K562 (cell line): ENCODE measurements around the gene CDH7. TPM values are rescaled to one million over a fixed set of nuclear protein-coding genes. Genes with fewer than 3 reads are reported as not detected.

ENCODE experiments used
- ATAC-seq: fragments of 200-7000 bp; cut with Tn5 transposase; 3 replicates; pipeline ENCODE4 v1.9.1; 2020; ENCODE audit warnings: moderate library complexity
- BruUV-seq: library from RNA; stranded (reverse); fragments of 400-500 nt; replicated peaks from 2 replicates; lab custom pipeline; 2021; lab: Mats Ljungman, UMichigan
- CTCF ChIA-PET: fragments of 300-600 bp; formaldehyde crosslinking; extraction: SDS; loops from one replicate; lab custom pipeline; 2021; ENCODE audit warnings: low intra/inter-chr PET ratio; lab: Yijun Ruan, JAX
- POLR2A ChIA-PET: fragments of 300-600, 350-650 bp; sonication (Branson Sonifier 250); formaldehyde crosslinking; extraction: SDS; loops from one replicate; lab custom pipeline; 2021; ENCODE audit warnings: antibody characterized with exemption, inconsistent platforms; lab: Yijun Ruan, JAX
- DNase-seq, 4 experiments: peaks; one replicate each; pipeline versions ENCODE4 v3.0.0 to v3.0.0-alpha.2; 2011 to 2018; ENCODE audit warnings: low spot score in 3 of 4, mixed read lengths in 3 of 4; ENCODE audit errors: extremely low read depth in 1 of 4
- FAIRE-seq: peaks from 2 replicates; lab custom pipeline; 2011; peaks lifted over from hg19 to GRCh38; lab: Jason Lieb, UNC
- H2AFZ ChIP-seq: 2 replicates; pipeline ENCODE4 v1.6.0; 2011; ENCODE audit warnings: low read depth, low read length, control low read depth, inconsistent platforms
- H3K27ac ChIP-seq: fragments of 200-600 bp; 3 replicates; pipeline ENCODE4 v1.8.0; 2011; ENCODE audit warnings: low read depth, mild to moderate bottlenecking, control low read depth, inconsistent platforms, low read length, moderate library complexity, mixed read lengths; ENCODE audit errors: extremely low read depth
- H3K27me3 ChIP-seq, 2 experiments: fragments of 300-600 bp in 1 of 2; 2 replicates in 1 of 2; 3 replicates in 1 of 2; pipeline versions ENCODE4 v1.6.0 to v1.8.0; 2011; ENCODE audit warnings: inconsistent platforms in 2 of 2, low read length in 2 of 2, mild to moderate bottlenecking in 1 of 2, mixed read lengths in 1 of 2, moderate library complexity in 1 of 2; ENCODE audit not compliant: control insufficient read depth in 2 of 2, insufficient read depth in 2 of 2
- H3K36me3 ChIP-seq: fragments of 300-600 bp; 3 replicates; pipeline ENCODE4 v1.8.0; 2011; ENCODE audit warnings: mild to moderate bottlenecking, low read length, inconsistent platforms; ENCODE audit not compliant: control insufficient read depth, insufficient read depth
- H3K4me1 ChIP-seq, 2 experiments: fragments of 200-600 bp in 1 of 2; replicated peaks in 1 of 2; 2 replicates in 1 of 2; 3 replicates in 1 of 2; pipeline versions ENCODE4 v1.5.1 to v1.8.0; 2011; ENCODE audit warnings: inconsistent platforms in 2 of 2, low read length in 2 of 2, mild to moderate bottlenecking in 1 of 2, mixed read lengths in 1 of 2, moderate library complexity in 1 of 2; ENCODE audit not compliant: control insufficient read depth in 2 of 2, insufficient read depth in 2 of 2
- H3K4me2 ChIP-seq: 2 replicates; pipeline ENCODE4 v1.6.1; 2011; ENCODE audit warnings: low read length, control low read depth, inconsistent platforms, mixed read lengths; ENCODE audit not compliant: insufficient read depth
- H3K4me3 ChIP-seq: fragments of 200-600 bp; sonication (generic), shearing (Covaris generic); 2 replicates; pipeline ENCODE4 v1.5.1; 2016; ENCODE audit warnings: control low read depth, inconsistent platforms
- H3K79me2 ChIP-seq: fragments of 200-600 bp; 3 replicates; pipeline ENCODE4 v1.8.0; 2011; ENCODE audit warnings: low read length, inconsistent platforms; ENCODE audit not compliant: control insufficient read depth, insufficient read depth
- H3K9ac ChIP-seq, 2 experiments: 2 replicates each; pipeline versions ENCODE4 v1.6.0 to v1.6.1; 2011; ENCODE audit warnings: low read depth in 2 of 2, low read length in 2 of 2, control low read depth in 1 of 2, inconsistent platforms in 1 of 2, mild to moderate bottlenecking in 1 of 2, mixed read lengths in 1 of 2; ENCODE audit not compliant: insufficient read depth in 1 of 2
- H3K9me1 ChIP-seq: one replicate; pipeline ENCODE4 v1.6.0; 2011; ENCODE audit warnings: inconsistent platforms, mild to moderate bottlenecking, low read length, moderate library complexity; ENCODE audit not compliant: control insufficient read depth, insufficient read depth
- H3K9me3 ChIP-seq: replicated peaks from 2 replicates; pipeline ENCODE4 v1.5.1; 2011; ENCODE audit warnings: low read depth, low read length, inconsistent platforms; ENCODE audit not compliant: control insufficient read depth, insufficient read depth
- H4K20me1 ChIP-seq: replicated peaks from 2 replicates; pipeline ENCODE4 v1.6.1; 2011; ENCODE audit warnings: low read length, inconsistent platforms, mixed read lengths; ENCODE audit not compliant: control insufficient read depth, insufficient read depth
- MECOM ChIP-seq: fragments of 250-450 bp; sonication (Bioruptor Pico); IDR thresholded peaks from 2 replicates; pipeline ENCODE4 v1.8.0; 2022; ENCODE audit warnings: inconsistent platforms
- RAD21 ChIP-seq, 2 experiments: fragments of 250-450 bp in 1 of 2; fragments of 450-650 bp in 1 of 2; sonication (Bioruptor Pico) in 1 of 2; formaldehyde crosslinking in 1 of 2; IDR thresholded peaks in 1 of 2; conservative IDR thresholded peaks in 1 of 2; 2 replicates each; pipeline versions ENCODE4 v1.4.0 to v1.8.0; 2020 to 2022; ENCODE audit warnings: mild to moderate bottlenecking in 2 of 2, moderate library complexity in 1 of 2
- TEAD4 ChIP-seq, 2 experiments: sonication (generic) in 1 of 2; formaldehyde crosslinking in 1 of 2; IDR thresholded peaks; 2 replicates each; pipeline versions ENCODE4 v1.6.1 to v1.8.0; 2012 to 2022; ENCODE audit warnings: borderline replicate concordance in 1 of 2, inconsistent platforms in 1 of 2, low read length in 1 of 2, mild to moderate bottlenecking in 1 of 2, missing genetic modification reagents in 1 of 2
- TFE3 ChIP-seq: fragments of 450-650 bp; formaldehyde crosslinking; IDR thresholded peaks from 2 replicates; pipeline ENCODE4 v1.4.0; 2020; ENCODE audit warnings: mild to moderate bottlenecking, mixed read lengths
- WGBS: fragments of 100-300 bp; shearing (Covaris generic); methylation state at CpG from one replicate; pipeline ENCODE4 v1.1.6; 2016; ENCODE audit warnings: low coverage, mixed read lengths; ENCODE audit not compliant: insufficient coverage; ENCODE audit errors: missing lambda C conversion rate; 5-methylcytosine and 5-hydroxymethylcytosine counted together
- in situ Hi-C: fragments of 300-500 bp; cut with MboI; formaldehyde crosslinking; loops from 4 replicates; pipeline ENCODE4 v1.15.0; 2018; ENCODE audit warnings: inconsistent platforms, mixed read lengths
- intact Hi-C: fragments of 100-400 bp; cut with micrococcal nuclease; formaldehyde crosslinking; loops from 2 replicates; pipeline ENCODE4 v1.14.2; 2022
- polyA plus RNA-seq, 8 experiments: library from polyadenylated mRNA; depleted of rRNA in 4 of 8; stranded (reverse) in 5 of 8; unstranded in 3 of 8; fragments of >200 nt; fragmentation: Nextera tagmentation in 2 of 8; fragmentation: Illumina TruSeq in 1 of 8; extraction: Ambion mirVana in 2 of 8; extraction: Trizol in 1 of 8; gene quantifications; 2 replicates each; pipeline versions ENCODE4 v1.2.1 to v1.2.3, GENCODE V29; 2011 to 2014; ENCODE audit warnings: inconsistent platforms in 1 of 8, missing spikeins in 1 of 8
- total RNA-seq, 7 experiments: library from RNA; depleted of rRNA in 6 of 7; stranded (reverse); fragments of >200 nt in 6 of 7; fragmentation: Illumina TruSeq in 2 of 7; extraction: Trizol in 2 of 7; gene quantifications; 2 replicates each; pipeline versions ENCODE4 v1.2.1 to v1.2.3, GENCODE V29; 2011 to 2021; ENCODE audit warnings: low replicate concordance in 1 of 7

Gene CDH7
- total and polyA plus RNA-seq, 9 of the 15 experiments (the other 6 are each of a cell fraction or from before 2014, with no cell fraction given), result 0.01 to 0.07 (median 0.05) TPM; not detected in 6

GRCh38 chr18:65725251-65726050 lies 25.4 kb upstream of the CDH7 start:
- ChIA-PET POLR2A (no interaction called here), CTCF (interaction anchor here (0.6 kb wide), 1 partner anchor 1386 kb away, joined by 3 read pairs; no protein-coding TSS in a partner anchor)
- Histone ChIP-seq H3K9ac (no peak overlapping the region), H3K4me3 (no peak overlapping the region), H2AFZ (no peak overlapping the region), H3K4me2 (no peak overlapping the region), H3K27ac (no peak overlapping the region), H3K9me3 (no peaks in the 10 kb centered on the region), H3K4me1 (no peaks in the 10 kb centered on the region), H4K20me1 (no peaks in the 10 kb centered on the region), H3K9me1 (no peaks in the 10 kb centered on the region), H3K36me3 (no peaks in the 10 kb centered on the region), H3K27me3 (no peaks in the 10 kb centered on the region), H3K79me2 (no peaks in the 10 kb centered on the region)
- FAIRE-seq (no peak), DNase-seq (peak in 2 of 4 experiments; percentile 3 to 6), ATAC-seq (no peak)
- WGBS, result 0% methylated on average over 8 of the region's 9 CpGs
- TF ChIP-seq MECOM (CRISPR knock-in tag), result no peak
- peak in 1 of 2 experiments; percentile 51; a peak in 2 of 4 replicates for TF ChIP-seq RAD21 (CRISPR knock-in tag; conservative IDR thresholded peaks at IDR 0.05 in 1 of 2, IDR thresholded peaks at IDR 0.05 in 1 of 2)
- intact Hi-C loops (no loop called here), in situ Hi-C loops (no loop called here)
- no TSS peak for BruUV-seq

GRCh38 chr18:65735155-65735554 lies 15.7 kb upstream of the CDH7 start:
- no peaks in the 10 kb centered on the region for H3K79me2 ChIP-seq
- in situ Hi-C loops, result no loop called here

More at GRCh38 chr18:65735155-65735554, 15.7 kb upstream of the CDH7 start:
- Histone ChIP-seq H2AFZ (no peak overlapping the region), H3K9ac (no peak overlapping the region), H3K4me2 (no peak overlapping the region), H3K4me1 (no peaks in the 10 kb centered on the region), H3K27ac (no peak overlapping the region), H3K9me1 (no peaks in the 10 kb centered on the region), H3K27me3 (no peaks in the 10 kb centered on the region), H3K9me3 (no peaks in the 10 kb centered on the region), H3K4me3 (no peak overlapping the region), H3K36me3 (no peaks in the 10 kb centered on the region), H4K20me1 (no peaks in the 10 kb centered on the region)
- DNase-seq (no peak), FAIRE-seq (no peak), ATAC-seq (no peak)
- TF ChIP-seq TEAD4 (IDR thresholded peaks at IDR 0.05; ENCODE audit: low read length) (no peak), TEAD4 (CRISPR knock-in tag; IDR thresholded peaks at IDR 0.05; ENCODE audit: borderline replicate concordance) (no peak), TFE3 (peak; percentile 74)
- BruUV-seq, result no TSS peak
- CTCF ChIA-PET, result no interaction called here
- POLR2A ChIA-PET, result no interaction called here
- 0% methylated on average over 3 of the region's 3 CpGs for WGBS
- intact Hi-C loops, result no loop called here
